Adipose tissue (tissue), 3 donors: ENCODE measurements around the gene GRIN1. TPM values are rescaled to one million over a fixed set of nuclear protein-coding genes. Genes with fewer than 3 reads are reported as not detected.

Source experiments
- H3K27ac ChIP-seq: one replicate; pipeline ENCODE4 v1.5.1; 2013; ENCODE audit warnings: low read depth, low read length
- WGBS, 3 donors: extraction: QIAGEN DNeasy Blood & Tissue Kit; methylation state at CpG; one replicate each; pipeline ENCODE4 v1.1.7; 2013; 5-methylcytosine and 5-hydroxymethylcytosine counted together
- polyA plus RNA-seq, 3 donors: library from polyadenylated mRNA; stranded (reverse); fragments of 200-250 nt; gene quantifications; one replicate each; pipeline ENCODE4 v1.2.3, GENCODE V29; 2013
- donor health status: healthy with polysubstance abuse.
- donor health status: Bipolar disorder and iron deficiency.
- donor health status: healthy.

Gene GRIN1
- polyA plus RNA-seq, 3 donors: 0.26 TPM; not detected in 2

DNA sequence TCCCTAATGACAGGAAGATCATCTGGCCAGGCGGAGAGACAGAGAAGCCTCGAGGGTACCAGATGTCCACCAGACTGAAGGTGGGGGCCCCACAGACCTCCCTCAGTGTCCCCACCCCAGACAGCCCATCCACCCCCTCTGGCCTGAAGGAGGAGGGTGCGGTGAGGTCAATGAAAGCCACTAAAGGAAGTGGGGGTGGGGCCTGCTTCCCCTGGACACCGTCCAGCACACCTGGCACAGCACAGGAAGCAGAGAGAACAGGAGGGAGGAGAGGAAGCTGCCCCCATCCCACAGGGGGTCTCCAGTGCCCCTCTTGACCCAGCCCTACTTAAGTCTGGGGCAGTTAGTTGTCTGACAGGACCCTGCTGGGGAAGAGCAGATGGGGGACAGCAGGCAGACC is 19.7 kb downstream of the GRIN1 start:
- no peak overlapping the region for H3K27ac ChIP-seq
- 21 to 35% (median 23%) methylated on average over 4 of the region's 4 CpGs for WGBS, 3 donors

GRCh38 chr9:137159105-137160053 is 20.4 kb downstream of the GRIN1 start:
- H3K27ac ChIP-seq: no peak overlapping the region
- 36 to 40% (median 38%) methylated on average over 13 to 14 of the region's 14 CpGs for WGBS, 3 donors

- H3K27ac ChIP-seq: no peak overlapping the region
- WGBS, 3 donors: 64 to 66% (median 65%) methylated on average over 17 of the region's 17 CpGs
These were observed 21.1 kb downstream of the GRIN1 start for GRCh38 chr9:137160054-137160425.

- H3K27ac ChIP-seq: no peak overlapping the region
- 28 to 37% (median 34%) methylated on average over 52 to 55 of the region's 56 CpGs for whole genome bisulfite sequencing, 3 donors
These were observed 22.0 kb downstream of the GRIN1 start for GRCh38 chr9:137160716-137161557.

DNA sequence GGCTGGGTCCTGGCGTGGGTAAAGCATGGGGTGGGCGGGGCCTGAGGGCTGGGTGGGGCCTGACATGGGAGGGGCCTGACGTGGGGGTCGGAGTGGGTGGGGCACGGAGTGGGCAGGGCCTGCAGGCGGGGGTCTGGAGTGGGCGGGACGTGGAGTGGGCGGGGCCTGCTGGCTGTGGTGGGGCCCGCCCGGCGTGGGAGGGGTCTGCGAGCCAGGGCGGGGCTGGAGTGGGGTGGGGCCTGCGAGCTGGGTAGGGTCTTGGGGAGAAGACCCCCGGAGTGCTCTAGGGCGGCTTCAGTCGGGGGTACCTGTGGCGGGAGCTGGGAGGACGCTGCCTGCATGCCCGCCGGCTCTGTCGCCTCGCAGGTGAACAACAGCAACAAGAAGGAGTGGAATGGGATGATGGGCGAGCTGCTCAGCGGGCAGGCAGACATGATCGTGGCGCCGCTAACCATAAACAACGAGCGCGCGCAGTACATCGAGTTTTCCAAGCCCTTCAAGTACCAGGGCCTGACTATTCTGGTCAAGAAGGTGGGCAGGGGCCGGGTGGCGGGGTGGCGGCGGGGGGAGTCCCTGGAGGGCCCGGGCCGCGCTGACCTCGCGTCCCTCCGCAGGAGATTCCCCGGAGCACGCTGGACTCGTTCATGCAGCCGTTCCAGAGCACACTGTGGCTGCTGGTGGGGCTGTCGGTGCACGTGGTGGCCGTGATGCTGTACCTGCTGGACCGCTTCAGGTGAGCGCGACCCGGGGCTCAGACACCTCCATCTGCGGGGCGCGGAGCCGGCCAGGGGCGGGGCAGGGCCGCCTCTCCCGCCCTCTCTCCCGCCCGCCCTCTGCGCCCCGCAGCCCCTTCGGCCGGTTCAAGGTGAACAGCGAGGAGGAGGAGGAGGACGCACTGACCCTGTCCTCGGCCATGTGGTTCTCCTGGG is 22.9 kb downstream of the GRIN1 start:
- H3K27ac ChIP-seq: no peak overlapping the region
- 6 to 9% (median 7%) methylated on average over 50 to 68 of the region's 71 CpGs for whole genome bisulfite sequencing, 3 donors

DNA sequence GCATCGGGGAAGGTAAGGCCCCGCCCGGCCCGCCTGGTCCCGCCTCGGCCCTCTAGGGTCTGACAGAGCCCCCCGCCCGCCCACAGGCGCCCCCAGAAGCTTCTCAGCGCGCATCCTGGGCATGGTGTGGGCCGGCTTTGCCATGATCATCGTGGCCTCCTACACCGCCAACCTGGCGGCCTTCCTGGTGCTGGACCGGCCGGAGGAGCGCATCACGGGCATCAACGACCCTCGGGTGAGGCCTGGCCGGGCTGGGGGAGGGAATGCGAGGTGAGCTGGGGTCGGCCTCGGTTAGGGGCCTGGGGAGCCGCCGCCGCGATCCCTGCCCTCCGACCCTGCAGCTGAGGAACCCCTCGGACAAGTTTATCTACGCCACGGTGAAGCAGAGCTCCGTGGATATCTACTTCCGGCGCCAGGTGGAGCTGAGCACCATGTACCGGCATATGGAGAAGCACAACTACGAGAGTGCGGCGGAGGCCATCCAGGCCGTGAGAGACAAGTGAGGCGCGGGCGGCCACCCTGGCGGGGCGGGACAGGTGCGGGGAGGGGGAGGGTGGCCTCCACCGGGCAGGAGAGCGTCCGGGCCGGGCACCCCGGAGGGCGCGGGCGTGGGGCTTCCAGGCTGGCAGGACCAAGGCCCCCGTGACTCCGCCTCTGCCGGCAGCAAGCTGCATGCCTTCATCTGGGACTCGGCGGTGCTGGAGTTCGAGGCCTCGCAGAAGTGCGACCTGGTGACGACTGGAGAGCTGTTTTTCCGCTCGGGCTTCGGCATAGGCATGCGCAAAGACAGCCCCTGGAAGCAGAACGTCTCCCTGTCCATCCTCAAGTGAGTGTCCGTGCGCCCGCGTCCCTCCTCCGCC is 23.8 kb downstream of the GRIN1 start:
- 2 to 8% (median 7%) methylated on average over 73 to 74 of the region's 74 CpGs for WGBS, 3 donors
- H3K27ac ChIP-seq: no peak overlapping the region

DNA sequence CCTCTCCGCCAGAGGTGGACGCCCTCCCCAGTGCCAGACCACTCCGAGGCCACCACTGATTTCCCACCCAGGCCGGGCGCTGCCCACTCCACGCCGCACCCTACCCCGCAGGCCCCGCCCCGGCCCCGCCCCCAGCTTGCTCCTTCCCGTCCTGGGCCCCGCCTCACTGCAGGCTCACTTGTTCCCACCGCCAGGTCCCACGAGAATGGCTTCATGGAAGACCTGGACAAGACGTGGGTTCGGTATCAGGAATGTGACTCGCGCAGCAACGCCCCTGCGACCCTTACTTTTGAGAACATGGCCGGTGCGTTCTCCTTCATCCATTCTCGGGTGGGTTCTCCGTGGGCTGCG is 24.4 kb downstream of the GRIN1 start:
- WGBS, 3 donors: 28 to 30% (median 29%) methylated on average over 25 to 26 of the region's 26 CpGs
- H3K27ac ChIP-seq: no peak overlapping the region

DNA sequence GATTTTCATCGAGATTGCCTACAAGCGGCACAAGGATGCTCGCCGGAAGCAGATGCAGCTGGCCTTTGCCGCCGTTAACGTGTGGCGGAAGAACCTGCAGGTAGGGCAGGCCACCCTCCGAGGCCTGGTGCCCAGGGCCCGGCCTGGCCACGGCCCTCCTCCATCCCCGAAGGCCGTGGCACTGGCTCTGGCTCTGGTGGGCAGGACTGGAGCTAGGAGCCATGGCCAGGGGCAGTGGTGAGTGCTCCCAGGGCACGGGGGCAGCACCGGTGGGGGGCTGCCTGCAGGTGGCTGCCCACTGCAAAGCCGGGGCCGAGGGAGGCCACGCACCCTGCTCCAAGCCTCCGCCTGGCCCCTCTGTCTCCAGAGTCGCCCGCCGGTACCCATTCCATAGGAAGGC is 24.9 kb downstream of the GRIN1 start:
- 80 to 83% (median 81%) methylated on average over 17 to 22 of the region's 22 CpGs for WGBS, 3 donors
- H3K27ac ChIP-seq: no peak overlapping the region

DNA sequence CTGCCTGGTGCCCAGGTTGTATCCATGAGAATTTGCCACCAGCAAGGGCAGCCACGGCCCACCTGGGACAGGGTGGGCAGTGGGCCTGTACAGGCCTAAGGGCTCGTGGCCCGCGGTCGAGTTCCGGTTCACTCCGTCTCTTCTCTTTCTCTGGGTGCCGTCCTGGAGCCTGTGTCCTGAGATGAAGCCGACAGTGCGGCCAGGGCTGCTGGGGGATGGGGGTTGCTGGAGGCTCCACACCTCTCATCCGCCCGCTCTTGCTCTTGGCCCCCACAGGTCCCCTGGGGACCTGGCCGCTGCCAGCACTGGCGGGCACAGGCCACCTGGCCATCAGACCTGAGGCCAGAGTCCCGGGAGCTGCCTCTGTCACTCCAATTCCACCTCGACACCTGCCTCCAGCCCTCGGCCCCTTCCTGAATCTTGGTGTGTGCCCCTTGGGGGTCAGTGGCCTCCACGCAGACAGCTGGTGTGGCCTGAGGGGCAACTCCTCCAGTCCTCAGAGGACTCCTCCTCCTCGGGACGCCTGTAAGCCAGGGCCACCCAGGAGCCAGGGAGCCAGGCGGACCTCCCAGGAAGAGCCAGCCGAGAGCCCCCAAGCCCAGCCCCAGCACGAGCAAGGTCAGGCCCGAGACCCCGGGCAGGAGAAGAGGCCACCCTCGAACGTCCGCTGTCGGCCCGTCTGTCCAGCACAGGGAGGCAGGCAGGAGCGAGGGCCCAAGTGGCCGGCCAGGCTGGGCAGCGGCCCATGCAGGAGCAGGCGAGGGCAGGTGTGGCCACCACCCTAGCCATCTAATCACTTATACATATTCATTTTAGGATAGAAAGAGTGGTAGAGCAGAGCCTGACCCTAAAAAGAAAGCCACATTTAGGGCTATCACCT is 25.7 kb downstream of the GRIN1 start:
- H3K27ac ChIP-seq: no peak overlapping the region
- 63 to 82% (median 67%) methylated on average over 34 of the region's 34 CpGs for WGBS, 3 donors

GRCh38 chr9:137165250-137165836 is 26.4 kb downstream of the GRIN1 start:
- H3K27ac ChIP-seq: no peak overlapping the region
- 78 to 86% (median 84%) methylated on average over 27 to 32 of the region's 32 CpGs for WGBS, 3 donors

DNA sequence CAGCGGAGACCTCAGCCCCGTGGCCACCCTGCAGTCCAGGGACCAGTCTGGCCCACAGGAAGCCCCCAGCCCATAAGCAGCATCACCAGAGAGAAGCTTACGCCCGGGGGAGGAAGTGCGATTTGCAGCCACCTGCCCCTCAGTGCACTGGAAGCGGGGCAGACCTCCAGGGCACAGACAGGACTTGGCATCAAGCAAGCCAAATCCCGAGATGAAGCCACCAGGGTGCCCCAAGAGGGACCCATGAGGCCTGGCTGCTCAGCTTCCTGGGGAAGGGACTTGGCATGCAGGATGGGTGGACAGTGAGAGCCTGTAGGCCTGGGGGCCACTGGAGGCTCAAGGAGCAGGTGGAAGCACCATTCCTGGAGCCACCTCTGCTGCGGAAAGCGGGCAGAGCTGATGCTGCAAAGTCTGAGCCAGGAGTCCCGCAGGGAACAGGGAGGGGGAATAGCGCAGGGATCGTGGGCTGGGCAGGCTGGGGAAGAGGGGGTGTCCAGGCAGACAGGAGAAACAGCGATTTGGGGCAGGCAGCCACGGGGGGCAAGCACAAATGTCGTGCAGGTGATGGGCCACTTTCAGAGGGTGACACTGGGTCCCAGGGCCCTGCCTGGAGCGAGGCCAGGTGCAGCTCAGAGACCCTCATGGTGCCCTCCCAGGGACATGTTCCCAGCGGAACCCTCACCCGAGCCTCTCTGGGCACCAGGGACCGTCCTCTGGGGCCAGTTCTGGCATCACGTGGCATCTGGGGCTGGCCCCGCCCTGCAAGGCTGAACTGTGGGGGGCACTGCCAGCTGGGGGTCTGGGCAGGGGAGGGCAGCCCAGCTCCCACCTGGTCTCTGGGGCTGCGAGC is 27.7 kb downstream of the GRIN1 start:
- WGBS, 3 donors: 66 to 74% (median 66%) methylated on average over 19 to 22 of the region's 22 CpGs

GRCh38 chr9:137167277-137167746 is 28.4 kb downstream of the GRIN1 start:
- WGBS, 3 donors: 20 to 29% (median 25%) methylated on average over 27 to 44 of the region's 44 CpGs
- H3K27ac ChIP-seq: no peak overlapping the region

More for the DNA sequence above, 27.7 kb downstream of the GRIN1 start:
- H3K27ac ChIP-seq: no peak overlapping the region

DNA sequence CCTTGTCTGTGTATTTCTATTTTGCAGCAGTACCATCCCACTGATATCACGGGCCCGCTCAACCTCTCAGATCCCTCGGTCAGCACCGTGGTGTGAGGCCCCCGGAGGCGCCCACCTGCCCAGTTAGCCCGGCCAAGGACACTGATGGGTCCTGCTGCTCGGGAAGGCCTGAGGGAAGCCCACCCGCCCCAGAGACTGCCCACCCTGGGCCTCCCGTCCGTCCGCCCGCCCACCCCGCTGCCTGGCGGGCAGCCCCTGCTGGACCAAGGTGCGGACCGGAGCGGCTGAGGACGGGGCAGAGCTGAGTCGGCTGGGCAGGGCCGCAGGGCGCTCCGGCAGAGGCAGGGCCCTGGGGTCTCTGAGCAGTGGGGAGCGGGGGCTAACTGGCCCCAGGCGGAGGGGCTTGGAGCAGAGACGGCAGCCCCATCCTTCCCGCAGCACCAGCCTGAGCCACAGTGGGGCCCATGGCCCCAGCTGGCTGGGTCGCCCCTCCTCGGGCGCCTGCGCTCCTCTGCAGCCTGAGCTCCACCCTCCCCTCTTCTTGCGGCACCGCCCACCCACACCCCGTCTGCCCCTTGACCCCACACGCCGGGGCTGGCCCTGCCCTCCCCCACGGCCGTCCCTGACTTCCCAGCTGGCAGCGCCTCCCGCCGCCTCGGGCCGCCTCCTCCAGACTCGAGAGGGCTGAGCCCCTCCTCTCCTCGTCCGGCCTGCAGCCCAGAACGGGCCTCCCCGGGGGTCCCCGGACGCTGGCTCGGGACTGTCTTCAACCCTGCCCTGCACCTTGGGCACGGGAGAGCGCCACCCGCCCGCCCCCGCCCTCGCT is 29.0 kb downstream of the GRIN1 start:
- WGBS, 3 donors: 5 to 7% (median 6%) methylated on average over 46 to 57 of the region's 57 CpGs
- H3K27ac ChIP-seq: no peak overlapping the region

DNA sequence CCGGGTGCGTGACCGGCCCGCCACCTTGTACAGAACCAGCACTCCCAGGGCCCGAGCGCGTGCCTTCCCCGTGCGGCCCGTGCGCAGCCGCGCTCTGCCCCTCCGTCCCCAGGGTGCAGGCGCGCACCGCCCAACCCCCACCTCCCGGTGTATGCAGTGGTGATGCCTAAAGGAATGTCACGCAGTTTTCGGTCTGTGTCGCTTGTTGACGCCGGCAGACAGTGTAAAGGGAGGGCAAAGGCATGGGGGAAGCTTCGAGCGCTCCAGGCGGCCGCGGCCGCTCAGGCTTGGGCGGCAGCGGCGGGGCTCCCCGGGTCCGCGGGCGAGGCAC is 29.6 kb downstream of the GRIN1 start:
- no peak overlapping the region for H3K27ac ChIP-seq
- WGBS, 3 donors: 1% methylated on average over 36 of the region's 36 CpGs
